Chondrocyte (in vitro differentiated cells): ENCODE results near the gene PRKAG3. TPM values are rescaled to one million over a fixed set of nuclear protein-coding genes. Genes with fewer than 3 reads are reported as not detected.

Source experiments
- DNase-seq: peaks from one replicate; pipeline ENCODE4 v3.0.0; 2021; ENCODE audit warnings: mixed read lengths, low spot score
- H3K27ac Mint-ChIP-seq: one replicate; pipeline ENCODE4 v1.8.0; 2021; ENCODE audit warnings: mild to moderate bottlenecking, moderate library complexity, mixed read lengths; ENCODE audit not compliant: unreplicated experiment
- H3K27me3 Mint-ChIP-seq: 2 replicates; pipeline ENCODE4 v1.8.0; 2021; ENCODE audit warnings: low read depth, mixed read lengths
- H3K36me3 Mint-ChIP-seq: 2 replicates; pipeline ENCODE4 v1.8.0; 2021; ENCODE audit warnings: low read depth, mixed read lengths
- H3K4me1 Mint-ChIP-seq: 2 replicates; pipeline ENCODE4 v1.8.0; 2021; ENCODE audit warnings: low read depth, mild to moderate bottlenecking, mixed read lengths
- H3K4me3 Mint-ChIP-seq: one replicate; pipeline ENCODE4 v1.8.0; 2021; ENCODE audit warnings: mild to moderate bottlenecking, moderate library complexity, mixed read lengths; ENCODE audit not compliant: unreplicated experiment
- H3K9me3 Mint-ChIP-seq: 2 replicates; pipeline ENCODE4 v1.8.0; 2021; ENCODE audit warnings: low read depth, mixed read lengths
- total RNA-seq: library from RNA; stranded (reverse); gene quantifications from 3 replicates; pipeline ENCODE4 v1.2.1, GENCODE V29; 2021
- TF ChIP-seq, protein P1 (sequence below): fragments of 200-600 bp; sonication (generic); IDR thresholded peaks from 2 replicates; pipeline ENCODE4 v1.5.0; 2021; ENCODE audit warnings: antibody characterized with exemption, mild to moderate bottlenecking, moderate library complexity

The PRKAG3 gene
- total RNA-seq, 1 donor from 2014 or later: not detected

- TF ChIP-seq, protein P1, sequence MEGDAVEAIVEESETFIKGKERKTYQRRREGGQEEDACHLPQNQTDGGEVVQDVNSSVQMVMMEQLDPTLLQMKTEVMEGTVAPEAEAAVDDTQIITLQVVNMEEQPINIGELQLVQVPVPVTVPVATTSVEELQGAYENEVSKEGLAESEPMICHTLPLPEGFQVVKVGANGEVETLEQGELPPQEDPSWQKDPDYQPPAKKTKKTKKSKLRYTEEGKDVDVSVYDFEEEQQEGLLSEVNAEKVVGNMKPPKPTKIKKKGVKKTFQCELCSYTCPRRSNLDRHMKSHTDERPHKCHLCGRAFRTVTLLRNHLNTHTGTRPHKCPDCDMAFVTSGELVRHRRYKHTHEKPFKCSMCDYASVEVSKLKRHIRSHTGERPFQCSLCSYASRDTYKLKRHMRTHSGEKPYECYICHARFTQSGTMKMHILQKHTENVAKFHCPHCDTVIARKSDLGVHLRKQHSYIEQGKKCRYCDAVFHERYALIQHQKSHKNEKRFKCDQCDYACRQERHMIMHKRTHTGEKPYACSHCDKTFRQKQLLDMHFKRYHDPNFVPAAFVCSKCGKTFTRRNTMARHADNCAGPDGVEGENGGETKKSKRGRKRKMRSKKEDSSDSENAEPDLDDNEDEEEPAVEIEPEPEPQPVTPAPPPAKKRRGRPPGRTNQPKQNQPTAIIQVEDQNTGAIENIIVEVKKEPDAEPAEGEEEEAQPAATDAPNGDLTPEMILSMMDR: no peak
- no peak overlapping the region for H3K27ac Mint-ChIP-seq
- no peaks in the 10 kb centered on the region for H3K36me3 Mint-ChIP-seq
- H3K27me3 Mint-ChIP-seq: peaks cover 38% of the 10 kb centered on the region
- peaks cover 15% of the 10 kb centered on the region for H3K4me1 Mint-ChIP-seq
- DNase-seq: no peak
- no peak overlapping the region for H3K4me3 Mint-ChIP-seq
- H3K9me3 Mint-ChIP-seq: no peaks in the 10 kb centered on the region
These were observed 887 bp downstream of the PRKAG3 start for GRCh38 chr2:218830526-218831306.

- Mint-ChIP-seq H3K36me3 (no peaks in the 10 kb centered on the region), H3K9me3 (no peaks in the 10 kb centered on the region), H3K4me1 (peaks cover 15% of the 10 kb centered on the region), H3K4me3 (no peak overlapping the region), H3K27me3 (peaks cover 37% of the 10 kb centered on the region), H3K27ac (no peak overlapping the region)
- DNase-seq: no peak
- TF ChIP-seq, protein P1: no peak
These were observed 1.6 kb downstream of the PRKAG3 start for GRCh38 chr2:218829868-218830451.

GRCh38 chr2:218828477-218828778, 3.2 kb downstream of the PRKAG3 start:
- DNase-seq: no peak
- H3K27ac Mint-ChIP-seq: no peak overlapping the region
- peaks cover 15% of the 10 kb centered on the region for H3K4me1 Mint-ChIP-seq
- TF ChIP-seq, protein P1: no peak
- H3K9me3 Mint-ChIP-seq: no peaks in the 10 kb centered on the region
- H3K36me3 Mint-ChIP-seq: no peaks in the 10 kb centered on the region
- H3K4me3 Mint-ChIP-seq: no peak overlapping the region
- H3K27me3 Mint-ChIP-seq: peaks cover 32% of the 10 kb centered on the region

DNA sequence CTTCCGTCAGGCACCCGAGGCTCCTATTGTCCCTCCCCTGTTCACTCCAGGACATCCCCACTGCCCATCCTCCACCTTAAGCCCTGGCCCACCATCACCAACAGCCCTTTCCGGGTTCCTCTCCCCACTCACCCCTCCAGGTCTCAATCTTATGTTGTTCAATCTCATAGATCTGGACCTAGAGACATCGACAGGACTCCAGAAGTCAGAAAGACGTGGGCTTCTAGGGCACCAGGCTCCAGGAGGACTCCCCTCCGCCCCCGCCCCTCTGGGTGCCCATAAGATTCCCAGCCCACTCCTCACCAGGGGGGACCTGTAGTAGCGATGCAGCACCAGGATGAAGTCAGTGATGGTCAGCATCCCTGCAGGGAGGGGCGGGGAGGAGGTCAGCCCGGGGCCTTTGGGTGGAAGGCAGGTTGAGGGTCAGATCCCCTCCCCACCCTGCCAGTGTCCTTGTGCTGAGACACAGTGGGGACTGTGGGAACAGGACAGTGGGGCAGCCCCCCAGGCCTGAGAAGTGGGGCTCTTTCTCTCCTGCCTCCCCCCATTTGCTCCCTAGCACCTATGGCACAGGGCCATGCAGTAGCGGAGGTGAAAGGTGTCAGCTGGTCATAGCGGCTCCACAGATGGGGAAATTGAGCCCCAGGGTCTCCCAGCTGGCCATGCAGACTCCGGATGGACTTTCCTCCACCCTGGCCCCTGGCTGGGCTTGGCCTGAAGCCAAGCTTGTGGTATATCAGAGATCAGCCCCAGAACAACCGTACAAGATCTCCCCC, 3.7 kb downstream of the PRKAG3 start:
- no peak overlapping the region for H3K27ac Mint-ChIP-seq
- TF ChIP-seq, protein P1: no peak
- H3K9me3 Mint-ChIP-seq: no peaks in the 10 kb centered on the region
- H3K4me3 Mint-ChIP-seq: no peak overlapping the region
- no peaks in the 10 kb centered on the region for H3K36me3 Mint-ChIP-seq
- peaks cover 32% of the 10 kb centered on the region for H3K27me3 Mint-ChIP-seq
- DNase-seq: no peak
- H3K4me1 Mint-ChIP-seq: peaks cover 10% of the 10 kb centered on the region

DNA sequence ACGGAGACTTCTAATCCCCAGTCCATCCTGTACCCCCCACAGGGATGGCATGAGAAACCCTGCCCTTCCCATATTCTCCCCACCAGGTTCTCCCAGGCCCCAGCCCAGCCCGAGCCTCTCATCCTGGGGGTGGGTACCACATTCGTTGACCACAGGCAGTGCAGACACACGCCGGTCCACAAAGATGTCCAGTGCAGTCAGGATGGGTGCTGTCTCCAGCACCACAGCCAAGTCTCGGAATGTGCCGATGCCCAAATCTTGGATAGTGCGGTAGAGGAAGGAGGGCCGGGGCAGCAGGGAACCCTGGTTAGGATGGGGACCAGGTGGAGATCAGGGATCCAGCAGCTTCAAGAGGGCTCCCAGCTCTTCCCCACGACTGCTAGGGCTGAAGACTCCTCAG, 4.8 kb downstream of the PRKAG3 start:
- Mint-ChIP-seq H3K27me3 (peaks cover 26% of the 10 kb centered on the region), H3K27ac (no peak overlapping the region), H3K4me1 (no peaks in the 10 kb centered on the region), H3K9me3 (no peaks in the 10 kb centered on the region), H3K36me3 (no peaks in the 10 kb centered on the region), H3K4me3 (no peak overlapping the region)
- no peak for DNase-seq
- TF ChIP-seq, protein P1: no peak
